Epithelial cell of proximal tubule (primary cell): ENCODE data around the gene CORO7. TPM values are rescaled to one million over a fixed set of nuclear protein-coding genes. Genes with fewer than 3 reads are reported as not detected.

Source experiments
- DNase-seq: peaks from one replicate; pipeline ENCODE4 v3.0.0-alpha.2; 2011; ENCODE audit warnings: low read depth
- H3K4me3 ChIP-seq: 2 replicates; pipeline ENCODE4 v1.5.1; 2011; ENCODE audit warnings: low read depth, mild to moderate bottlenecking, low read length
- CTCF ChIP-seq: conservative IDR thresholded peaks from 2 replicates; pipeline ENCODE4 v1.5.1; 2012; ENCODE audit warnings: low read depth, mild to moderate bottlenecking, low read length
- total RNA-seq: library from RNA; depleted of rRNA; stranded (reverse); fragments of >200 nt; gene quantifications from 2 replicates; pipeline ENCODE4 v1.2.3, GENCODE V29; 2015

Gene CORO7
- total RNA-seq, result 35.5 and 101 TPM in 2 replicates

- DNase-seq, result no peak
- TF ChIP-seq CTCF, result no peak
- H3K4me3 ChIP-seq, result peak within 1 kb of the TSS; percentile 95
These were observed at the start of gene CORO7 for GRCh38 chr16:4416200-4417032. Gene CORO7, minus strand, starts transcription at chr16:4416596. Its CDS starts 78 bp downstream, at chr16:4416518.

- TF ChIP-seq CTCF, result no peak
- H3K4me3 ChIP-seq, result no peak overlapping the region
- DNase-seq, result no peak
These were observed 47.2 kb upstream of the CORO7 start for GRCh38 chr16:4463522-4464163.

- no peak overlapping the region for H3K4me3 ChIP-seq
- DNase-seq, result no peak
- no peak for TF ChIP-seq CTCF
These were observed 45.1 kb upstream of the CORO7 start for GRCh38 chr16:4461250-4462085.

- H3K4me3 ChIP-seq, result no peak overlapping the region
- no peak for DNase-seq
- TF ChIP-seq CTCF, result no peak
These were observed 44.5 kb upstream of the CORO7 start for GRCh38 chr16:4460936-4461249.

- H3K4me3 ChIP-seq, result no peak overlapping the region
- DNase-seq, result no peak
- TF ChIP-seq CTCF, result no peak
These were observed 39.6 kb upstream of the CORO7 start for GRCh38 chr16:4455951-4456350.

- DNase-seq, result no peak
- H3K4me3 ChIP-seq, result no peak overlapping the region
- no peak for TF ChIP-seq CTCF
These were observed 38.7 kb upstream of the CORO7 start for GRCh38 chr16:4455081-4455480.
